GM12873 (cell line): Measurements from ENCODE around the gene DDX51.

Experiments
- CTCF ChIP-seq: IDR thresholded peaks from 2 replicates; pipeline ENCODE4 v1.5.1; 2012; ENCODE audit warnings: low read depth, mild to moderate bottlenecking, moderate library complexity, low read length, control low read depth; ENCODE audit not compliant: insufficient read depth; ENCODE audit errors: missing control alignments

Gene DDX51

GRCh38 chr12:132153501-132154340 lies 9.6 kb upstream of the DDX51 start:
- TF ChIP-seq CTCF: peak; percentile 95

GRCh38 chr12:132152953-132153352 lies 8.8 kb upstream of the DDX51 start:
- peak; percentile 0 for TF ChIP-seq CTCF

- no peak for TF ChIP-seq CTCF
These were observed 8.3 kb upstream of the DDX51 start for GRCh38 chr12:132152411-132152821.

- TF ChIP-seq CTCF: no peak
These were observed 7.8 kb upstream of the DDX51 start for GRCh38 chr12:132151766-132152410.

- TF ChIP-seq CTCF: no peak
These were observed 7.1 kb upstream of the DDX51 start for GRCh38 chr12:132151145-132151765.

- TF ChIP-seq CTCF: no peak
These were observed 6.6 kb upstream of the DDX51 start for GRCh38 chr12:132150780-132151144.

GRCh38 chr12:132148368-132149045 lies 4.4 kb upstream of the DDX51 start:
- no peak for TF ChIP-seq CTCF
